ENCODE data around the gene DCAF8.

DNA sequence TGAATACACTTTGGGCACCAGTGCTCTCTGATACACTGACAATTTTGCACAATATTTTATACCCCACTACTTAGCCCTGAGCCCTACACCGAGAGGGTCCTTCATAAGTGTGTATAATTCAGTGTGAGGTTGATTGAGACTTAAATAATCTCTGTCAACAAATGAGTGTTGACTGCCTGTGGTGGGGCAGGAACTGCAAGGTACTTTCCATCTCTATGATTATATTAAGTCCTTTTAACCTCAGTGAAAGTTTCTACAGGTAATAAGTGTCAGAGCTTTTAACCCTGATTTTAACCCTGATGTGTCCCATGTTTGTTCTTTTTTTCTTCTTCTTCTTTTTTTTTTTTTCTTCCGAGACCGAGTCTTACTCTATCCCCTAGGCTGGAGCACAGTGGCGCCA is 66.2 kb downstream of the DCAF8 start:
- TF ChIP-seq CTCF (IDR thresholded peaks at IDR 0.05) (no peak), POLR2A (IDR thresholded peaks at IDR 0.05) (no peak)

All from prostate gland (tissue), 2 donors.